OCI-LY1 (cell line): ENCODE data around the gene VSIG4.

ENCODE experiments used
- H2AFZ ChIP-seq: fragments of 200-600 bp; sonication (generic), shearing (Covaris generic); 2 replicates; pipeline ENCODE4 v1.6.0; 2014; ENCODE audit warnings: antibody characterized with exemption, mild to moderate bottlenecking, low read length
- H3F3A ChIP-seq: fragments of 200-600 bp; sonication (generic), shearing (Covaris generic); 2 replicates; pipeline ENCODE4 v1.6.0; 2014; ENCODE audit warnings: mild to moderate bottlenecking, antibody characterized with exemption, low read length, moderate library complexity; ENCODE audit not compliant: insufficient read depth
- H3K27ac ChIP-seq: fragments of 200-600 bp; sonication (generic); 2 replicates; pipeline ENCODE4 v1.5.1; 2014; ENCODE audit warnings: low read length, mixed run types, mild to moderate bottlenecking, low read depth; ENCODE audit not compliant: poor library complexity, severe bottlenecking
- H3K27me3 ChIP-seq: fragments of 200-600 bp; sonication (generic); 2 replicates; pipeline ENCODE4 v1.6.0; 2014; ENCODE audit warnings: antibody characterized with exemption, mild to moderate bottlenecking, low read length, moderate library complexity; ENCODE audit not compliant: insufficient read depth
- H3K36me3 ChIP-seq: fragments of 200-600 bp; sonication (generic); 2 replicates; pipeline ENCODE4 v1.6.1; 2014; ENCODE audit warnings: mild to moderate bottlenecking, antibody characterized with exemption, low read length, moderate library complexity, mixed read lengths; ENCODE audit not compliant: insufficient read depth
- H3K4me1 ChIP-seq: fragments of 200-600 bp; sonication (generic); 2 replicates; pipeline ENCODE4 v1.5.1; 2014; ENCODE audit warnings: mild to moderate bottlenecking, low read length, moderate library complexity; ENCODE audit not compliant: insufficient read depth, severe bottlenecking
- H3K4me2 ChIP-seq: fragments of 200-600 bp; sonication (generic), shearing (Covaris generic); 2 replicates; pipeline ENCODE4 v1.6.1; 2014; ENCODE audit warnings: low read length
- H3K4me3 ChIP-seq: fragments of 200-600 bp; sonication (generic); 2 replicates; pipeline ENCODE4 v1.5.1; 2014; ENCODE audit warnings: low read length, low read depth, mild to moderate bottlenecking, mixed read lengths; ENCODE audit not compliant: poor library complexity, severe bottlenecking
- H3K79me2 ChIP-seq: fragments of 200-600 bp; shearing (Covaris generic); 2 replicates; pipeline ENCODE4 v1.6.1; 2016; ENCODE audit warnings: mixed run types, low read length, mixed read lengths; ENCODE audit not compliant: insufficient read depth
- H3K9ac ChIP-seq: fragments of 200-600 bp; sonication (generic), shearing (Covaris generic); 2 replicates; pipeline ENCODE4 v1.6.1; 2014; ENCODE audit warnings: mild to moderate bottlenecking, low read length, mixed read lengths
- H3K9me2 ChIP-seq: fragments of 200-600 bp; sonication (generic), shearing (Covaris generic); 2 replicates; pipeline ENCODE4 v1.6.1; 2014; ENCODE audit warnings: low read depth, mild to moderate bottlenecking, low read length, mixed read lengths
- H3K9me3 ChIP-seq: fragments of 200-600 bp; shearing (Covaris generic); 2 replicates; pipeline ENCODE4 v1.6.1; 2014; ENCODE audit warnings: low read length, mixed read lengths
- H4K20me1 ChIP-seq: fragments of 200-600 bp; sonication (generic), shearing (Covaris generic); 2 replicates; pipeline ENCODE4 v1.6.0; 2016; ENCODE audit warnings: mild to moderate bottlenecking, low read length; ENCODE audit not compliant: insufficient read depth
- CTCF ChIP-seq: fragments of 200-600 bp; sonication (generic), shearing (Covaris generic); IDR thresholded peaks from 2 replicates; pipeline ENCODE4 v1.5.1; 2017; ENCODE audit warnings: mild to moderate bottlenecking, antibody characterized with exemption, low read length, moderate library complexity, mixed read lengths
- EZH2 ChIP-seq: fragments of 200-600 bp; sonication (generic), shearing (Covaris generic); IDR thresholded peaks from 2 replicates; pipeline ENCODE4 v1.8.0; 2017; ENCODE audit warnings: borderline replicate concordance, mixed run types, mild to moderate bottlenecking, antibody characterized with exemption, low read length, moderate library complexity, mixed read lengths

Gene VSIG4

GRCh38 chrX:65993332-65993731, 46.5 kb downstream of the VSIG4 start:
- Histone ChIP-seq H3K27me3 (no peaks in the 10 kb centered on the region), H3K4me1 (no peaks in the 10 kb centered on the region), H3K36me3 (no peaks in the 10 kb centered on the region), H3K9me3 (no peaks in the 10 kb centered on the region), H4K20me1 (no peaks in the 10 kb centered on the region), H2AFZ (no peak overlapping the region), H3K27ac (no peak overlapping the region), H3K4me2 (no peak overlapping the region), H3K9ac (no peak overlapping the region), H3K4me3 (no peak overlapping the region), H3F3A (no peaks in the 10 kb centered on the region), H3K9me2 (no peaks in the 10 kb centered on the region), H3K79me2 (no peaks in the 10 kb centered on the region)
- TF ChIP-seq CTCF (no peak), EZH2 (no peak)

GRCh38 chrX:65990702-65991101, 49.2 kb downstream of the VSIG4 start:
- Histone ChIP-seq H3F3A (no peaks in the 10 kb centered on the region), H4K20me1 (no peaks in the 10 kb centered on the region), H2AFZ (no peak overlapping the region), H3K9me3 (no peaks in the 10 kb centered on the region), H3K79me2 (no peaks in the 10 kb centered on the region), H3K27me3 (no peaks in the 10 kb centered on the region), H3K4me3 (no peak overlapping the region), H3K9me2 (no peaks in the 10 kb centered on the region), H3K4me2 (no peak overlapping the region), H3K9ac (no peak overlapping the region), H3K27ac (no peak overlapping the region), H3K4me1 (no peaks in the 10 kb centered on the region), H3K36me3 (no peaks in the 10 kb centered on the region)
- no peak for TF ChIP-seq EZH2
- no peak for TF ChIP-seq CTCF

- Histone ChIP-seq H3K4me3 (no peak overlapping the region), H3K9ac (no peak overlapping the region), H3K9me3 (no peaks in the 10 kb centered on the region), H2AFZ (no peak overlapping the region), H3F3A (no peaks in the 10 kb centered on the region), H3K4me1 (no peaks in the 10 kb centered on the region), H3K36me3 (no peaks in the 10 kb centered on the region), H3K27ac (no peak overlapping the region), H3K27me3 (no peaks in the 10 kb centered on the region), H3K9me2 (no peaks in the 10 kb centered on the region), H3K79me2 (no peaks in the 10 kb centered on the region), H3K4me2 (no peak overlapping the region), H4K20me1 (no peaks in the 10 kb centered on the region)
- TF ChIP-seq CTCF (no peak), EZH2 (no peak)
These were observed 52.1 kb downstream of the VSIG4 start for GRCh38 chrX:65987811-65988210.
